HG03565 (cell line): ENCODE data around the gene MTG2.
"Not testable (repeated sequence)": the region's sequence is repeated elsewhere in the genome, so short reads cannot be mapped to it uniquely, and the experiment has no call there.

Experiments
- ATAC-seq: cut with Tn5 transposase; IDR thresholded peaks from one replicate; pipeline ENCODE4 v1.9.1; 2021; ENCODE audit warnings: mild to moderate bottlenecking, moderate library complexity; ENCODE audit not compliant: unreplicated experiment

The MTG2 gene

GRCh38 chr20:62145688-62146018 is 37.2 kb upstream of the MTG2 start:
- ATAC-seq: no peak

- ATAC-seq: no peak
Observed at GRCh38 chr20:62146019-62146755, 36.6 kb upstream of the MTG2 start.

- no peak for ATAC-seq
Observed at GRCh38 chr20:62147125-62147524, 35.7 kb upstream of the MTG2 start.

- no peak for ATAC-seq
Observed at GRCh38 chr20:62147528-62147927, 35.3 kb upstream of the MTG2 start.

GRCh38 chr20:62148383-62148782 is 34.4 kb upstream of the MTG2 start:
- not testable (repeated sequence) for ATAC-seq

- ATAC-seq: no peak
Observed at GRCh38 chr20:62148908-62149314, 33.9 kb upstream of the MTG2 start.

- no peak for ATAC-seq
Observed at GRCh38 chr20:62149532-62150309, 33.1 kb upstream of the MTG2 start.

- ATAC-seq: no peak
Observed at GRCh38 chr20:62150310-62150575, 32.6 kb upstream of the MTG2 start.

GRCh38 chr20:62151225-62151624 is 31.6 kb upstream of the MTG2 start:
- no peak for ATAC-seq

- no peak for ATAC-seq
Observed at GRCh38 chr20:62151835-62152364, 30.9 kb upstream of the MTG2 start.

- no peak for ATAC-seq
Observed at GRCh38 chr20:62155428-62156253, 27.2 kb upstream of the MTG2 start.

GRCh38 chr20:62156254-62156556 is 26.6 kb upstream of the MTG2 start:
- ATAC-seq: no peak

GRCh38 chr20:62156592-62157386 is 26.0 kb upstream of the MTG2 start:
- no peak for ATAC-seq

GRCh38 chr20:62157387-62158087 is 25.3 kb upstream of the MTG2 start:
- no peak for ATAC-seq

GRCh38 chr20:62158088-62158400 is 24.8 kb upstream of the MTG2 start:
- no peak for ATAC-seq

GRCh38 chr20:62158541-62158940 is 24.3 kb upstream of the MTG2 start:
- ATAC-seq: no peak

- no peak for ATAC-seq
Observed at GRCh38 chr20:62159052-62159451, 23.8 kb upstream of the MTG2 start.

- ATAC-seq: peak; percentile 42
Observed at GRCh38 chr20:62159839-62160238, 23.0 kb upstream of the MTG2 start.

- no peak for ATAC-seq
Observed at GRCh38 chr20:62160253-62160652, 22.6 kb upstream of the MTG2 start.

- ATAC-seq: no peak
Observed at GRCh38 chr20:62160876-62161275, 22.0 kb upstream of the MTG2 start.

- ATAC-seq: no peak
Observed at GRCh38 chr20:62161347-62161746, 21.5 kb upstream of the MTG2 start.
